ENCODE results near the gene SRSF11. TPM values are rescaled to one million over a fixed set of nuclear protein-coding genes. Genes with fewer than 3 reads are reported as not detected.

The SRSF11 gene
- total and polyA plus RNA-seq, 10 donors: 119 to 268 (median 184) TPM

GRCh38 chr1:70228670-70229069, 7.5 kb downstream of the SRSF11 start:
- Histone ChIP-seq H3K4me1 (peaks cover 15 to 69% (median 39%) of the 10 kb centered on the region in 6 donors), H3K27ac (no peak overlapping the region), H3K9me3 (no peaks in the 10 kb centered on the region), H3K36me3 (peaks cover 0 to 87% (median 64%) of the 10 kb centered on the region in 6 donors), H3K27me3 (replicated peaks in 1 of 7) (no peaks in the 10 kb centered on the region), H3K4me3 (no peak overlapping the region)
- no peak for DNase-seq
- TF ChIP-seq POLR2AphosphoS5 (IDR thresholded peaks at IDR 0.05) (no peak), POLR2A (IDR thresholded peaks at IDR 0.05) (no peak)
- TF ChIP-seq, protein P1, sequence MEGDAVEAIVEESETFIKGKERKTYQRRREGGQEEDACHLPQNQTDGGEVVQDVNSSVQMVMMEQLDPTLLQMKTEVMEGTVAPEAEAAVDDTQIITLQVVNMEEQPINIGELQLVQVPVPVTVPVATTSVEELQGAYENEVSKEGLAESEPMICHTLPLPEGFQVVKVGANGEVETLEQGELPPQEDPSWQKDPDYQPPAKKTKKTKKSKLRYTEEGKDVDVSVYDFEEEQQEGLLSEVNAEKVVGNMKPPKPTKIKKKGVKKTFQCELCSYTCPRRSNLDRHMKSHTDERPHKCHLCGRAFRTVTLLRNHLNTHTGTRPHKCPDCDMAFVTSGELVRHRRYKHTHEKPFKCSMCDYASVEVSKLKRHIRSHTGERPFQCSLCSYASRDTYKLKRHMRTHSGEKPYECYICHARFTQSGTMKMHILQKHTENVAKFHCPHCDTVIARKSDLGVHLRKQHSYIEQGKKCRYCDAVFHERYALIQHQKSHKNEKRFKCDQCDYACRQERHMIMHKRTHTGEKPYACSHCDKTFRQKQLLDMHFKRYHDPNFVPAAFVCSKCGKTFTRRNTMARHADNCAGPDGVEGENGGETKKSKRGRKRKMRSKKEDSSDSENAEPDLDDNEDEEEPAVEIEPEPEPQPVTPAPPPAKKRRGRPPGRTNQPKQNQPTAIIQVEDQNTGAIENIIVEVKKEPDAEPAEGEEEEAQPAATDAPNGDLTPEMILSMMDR (IDR thresholded peaks at IDR 0.05 in 8 of 11, conservative IDR thresholded peaks at IDR 0.05 in 3 of 11): no peak
- intact Hi-C loops (cut with DNase I; ENCODE audit: low total_unique reads): no loop called here
- 87 to 96% (median 92%) methylated on average over 2 of the region's 2 CpGs for WGBS, 5 donors

DNA sequence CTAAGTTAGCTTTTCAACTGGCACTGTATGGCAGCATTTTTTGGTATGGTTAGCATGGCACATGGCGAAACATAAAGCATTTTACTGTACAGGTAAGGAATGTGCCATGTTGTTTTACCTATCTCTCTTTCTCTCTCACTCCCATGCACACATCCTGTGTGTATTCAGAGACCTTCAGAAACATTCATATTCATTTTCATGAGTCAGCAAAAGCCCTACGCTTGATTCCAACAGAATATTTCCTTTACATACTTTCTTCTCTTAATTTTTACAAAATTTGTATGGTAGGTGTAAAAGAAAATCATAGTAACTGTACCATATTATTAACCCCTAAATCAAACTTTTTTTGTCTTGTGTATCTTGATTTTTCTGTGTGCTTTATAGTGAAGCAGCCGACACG, 10.3 kb downstream of the SRSF11 start:
- DNase-seq: no peak
- no peaks in the 10 kb centered on the region for H3K27me3 ChIP-seq (replicated peaks in 1 of 7)
- H3K4me3 ChIP-seq: no peak overlapping the region
- intact Hi-C loops (cut with DNase I; ENCODE audit: low total_unique reads): no loop called here
- no peak overlapping the region for H3K27ac ChIP-seq
- no peaks in the 10 kb centered on the region for H3K9me3 ChIP-seq
- TF ChIP-seq POLR2AphosphoS5 (IDR thresholded peaks at IDR 0.05): no peak
- TF ChIP-seq, protein P1 (IDR thresholded peaks at IDR 0.05 in 8 of 11, conservative IDR thresholded peaks at IDR 0.05 in 3 of 11): no peak
- no peak for TF ChIP-seq POLR2A (IDR thresholded peaks at IDR 0.05)
- peaks cover 0 to 89% (median 81%) of the 10 kb centered on the region in 6 donors for H3K36me3 ChIP-seq
- WGBS, 5 donors: 91 to 96% (median 92%) methylated on average over 4 of the region's 4 CpGs
- peaks cover 7 to 42% (median 17%) of the 10 kb centered on the region in 6 donors for H3K4me1 ChIP-seq

DNA sequence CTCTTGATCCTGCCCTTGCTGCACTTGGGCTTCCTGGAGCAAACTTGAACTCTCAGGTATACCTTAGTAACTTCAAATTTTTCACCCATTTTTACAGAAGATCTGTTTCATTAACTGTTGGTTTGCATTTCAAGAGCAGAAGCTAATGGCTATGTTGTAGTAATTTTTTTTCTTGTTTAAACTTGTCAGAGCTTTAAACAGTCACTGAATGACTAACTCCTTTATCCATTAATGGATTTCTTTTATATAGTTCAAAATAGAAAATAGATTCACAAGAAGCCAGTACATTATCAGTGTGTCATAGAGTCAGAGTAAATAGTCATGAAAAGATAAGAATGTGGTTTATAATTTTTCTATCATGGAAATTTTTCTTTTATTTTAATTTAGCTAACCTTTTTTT, 13.6 kb downstream of the SRSF11 start:
- peaks cover 0 to 11% (median 0%) of the 10 kb centered on the region in 6 donors for H3K4me1 ChIP-seq
- H3K27me3 ChIP-seq (replicated peaks in 1 of 7): no peaks in the 10 kb centered on the region
- H3K9me3 ChIP-seq: no peaks in the 10 kb centered on the region
- H3K27ac ChIP-seq: no peak overlapping the region
- intact Hi-C loops (cut with DNase I; ENCODE audit: low total_unique reads): no loop called here
- TF ChIP-seq, protein P1 (IDR thresholded peaks at IDR 0.05 in 8 of 11, conservative IDR thresholded peaks at IDR 0.05 in 3 of 11): no peak
- TF ChIP-seq POLR2A (IDR thresholded peaks at IDR 0.05): no peak
- TF ChIP-seq POLR2AphosphoS5 (IDR thresholded peaks at IDR 0.05): no peak
- H3K4me3 ChIP-seq: no peak overlapping the region
- DNase-seq: no peak
- H3K36me3 ChIP-seq: peaks cover 5 to 100% (median 97%) of the 10 kb centered on the region in 6 donors

DNA sequence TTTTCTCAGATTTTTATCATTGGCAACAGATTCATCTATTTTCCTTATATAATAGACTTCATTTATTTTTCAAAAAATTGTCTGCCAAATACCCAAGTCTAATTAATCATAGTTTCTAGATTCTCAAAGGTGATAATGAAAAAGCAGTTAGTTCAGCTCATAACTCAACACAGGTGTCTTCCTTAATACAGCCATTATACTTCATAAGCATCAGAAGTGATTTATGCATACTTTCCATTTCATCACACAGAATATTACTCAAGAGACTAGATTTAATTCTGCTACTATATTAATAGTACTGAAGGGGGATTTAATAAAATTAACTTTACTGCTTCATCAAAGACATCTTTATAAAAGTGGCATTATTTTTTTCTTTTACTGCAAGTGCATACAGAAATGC, 18.8 kb downstream of the SRSF11 start:
- H3K27me3 ChIP-seq (replicated peaks in 1 of 7): no peaks in the 10 kb centered on the region
- H3K4me1 ChIP-seq: no peaks in the 10 kb centered on the region
- TF ChIP-seq POLR2AphosphoS5 (IDR thresholded peaks at IDR 0.05): no peak
- TF ChIP-seq, protein P1 (IDR thresholded peaks at IDR 0.05 in 8 of 11, conservative IDR thresholded peaks at IDR 0.05 in 3 of 11): no peak
- no peak for TF ChIP-seq POLR2A (IDR thresholded peaks at IDR 0.05)
- intact Hi-C loops (cut with DNase I; ENCODE audit: low total_unique reads): loop anchor here (10.0 kb wide), 1 partner anchor 825 kb away; no protein-coding TSS in a partner anchor
- no peak overlapping the region for H3K4me3 ChIP-seq
- peaks cover 5 to 100% (median 96%) of the 10 kb centered on the region in 6 donors for H3K36me3 ChIP-seq
- H3K9me3 ChIP-seq: no peaks in the 10 kb centered on the region
- no peak overlapping the region for H3K27ac ChIP-seq
- DNase-seq: no peak

Data from spleen (tissue), 11 donors.